Erythroblast (primary cell): Measurements from ENCODE around the gene ZNF474.

Experiments used
- DNase-seq, 2 experiments: peaks; one replicate each; lab custom pipeline; 2025; lab: John Stamatoyannopoulos, UW
- GATA1 ChIP-seq: IDR thresholded peaks from 2 replicates; pipeline ENCODE4 v1.6.1; 2011; ENCODE audit warnings: low read depth, mild to moderate bottlenecking, control low read depth, low read length, moderate library complexity
- POLR2A ChIP-seq: IDR thresholded peaks from 2 replicates; pipeline ENCODE4 v1.6.1; 2011; ENCODE audit warnings: mild to moderate bottlenecking, low read length

ZNF474 gene

DNA sequence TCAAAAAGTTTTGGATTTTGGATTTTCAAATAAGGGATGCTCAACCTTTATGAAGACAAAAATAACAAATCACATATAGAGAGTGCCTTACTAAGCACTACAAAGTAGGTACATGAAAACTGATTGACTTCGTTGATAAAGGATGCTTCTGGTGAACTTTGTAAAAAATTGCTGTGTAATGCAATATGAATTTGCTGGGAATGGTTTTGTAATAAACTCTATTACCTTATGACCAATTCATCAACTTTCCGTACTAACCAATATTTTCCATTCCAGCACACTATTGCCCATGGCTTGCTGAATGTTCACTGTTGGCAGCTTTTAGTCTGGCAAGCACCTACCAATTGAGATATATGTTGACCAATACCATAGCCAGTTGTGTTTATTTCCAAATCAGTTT is 23.4 kb upstream of the ZNF474 start:
- TF ChIP-seq POLR2A, result no peak
- no peak for TF ChIP-seq GATA1
- no peak for DNase-seq

DNA sequence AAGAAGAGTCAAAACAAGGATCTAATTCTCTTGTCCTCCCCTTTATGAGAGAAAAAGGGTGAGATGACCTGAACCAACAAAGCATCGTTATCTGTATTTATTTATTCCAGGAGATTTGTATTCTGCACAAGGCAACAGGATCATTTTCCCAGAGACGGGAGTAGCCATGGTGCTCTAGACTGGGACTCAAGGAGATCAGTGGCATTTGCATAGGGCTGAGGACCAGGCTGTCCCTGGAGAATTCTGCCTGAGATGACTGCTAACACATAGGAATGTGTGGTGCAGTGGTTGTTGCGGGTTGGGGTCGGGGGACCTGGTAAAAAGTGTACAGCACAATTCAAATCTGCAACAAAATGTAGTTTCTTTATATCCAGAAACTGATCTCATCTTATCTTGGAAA is 22.3 kb upstream of the ZNF474 start:
- TF ChIP-seq GATA1 (no peak), POLR2A (no peak)
- DNase-seq, result no peak

DNA sequence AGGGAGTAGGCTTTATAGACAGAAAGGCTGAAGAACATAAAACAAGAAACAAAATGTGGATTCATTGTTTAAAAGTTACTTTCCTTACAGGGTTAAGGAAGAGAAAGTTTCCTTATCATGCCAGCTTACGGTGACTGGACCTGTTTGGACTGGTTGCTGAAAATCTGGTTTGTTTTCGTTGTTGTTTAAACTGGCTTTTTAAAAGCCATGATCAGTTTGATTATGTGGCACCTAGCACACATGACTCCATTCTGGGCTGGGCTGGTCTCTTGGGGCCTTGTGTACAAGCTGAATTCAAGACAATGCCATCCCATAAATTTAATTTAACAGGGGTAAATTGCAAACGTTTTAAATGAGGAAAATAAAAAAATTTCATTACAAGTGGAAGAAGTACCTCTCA is 18.4 kb upstream of the ZNF474 start:
- DNase-seq, result no peak
- TF ChIP-seq GATA1 (no peak), POLR2A (no peak)

- DNase-seq, result no peak
- TF ChIP-seq POLR2A, result no peak
These were observed 17.9 kb upstream of the ZNF474 start for GRCh38 chr5:122111460-122111859.

GRCh38 chr5:122112063-122112462 is 17.3 kb upstream of the ZNF474 start:
- TF ChIP-seq POLR2A (no peak), GATA1 (no peak)
- DNase-seq, result peak; percentile 11 to 17

- DNase-seq, result peak; percentile 91 to 97
- TF ChIP-seq GATA1 (peak; percentile 68), POLR2A (peak; percentile 65)
These were observed 16.4 kb upstream of the ZNF474 start for GRCh38 chr5:122112733-122113558.

GRCh38 chr5:122114501-122114900 is 14.8 kb upstream of the ZNF474 start:
- no peak for TF ChIP-seq GATA1
- no peak for TF ChIP-seq POLR2A
- no peak for DNase-seq

DNA sequence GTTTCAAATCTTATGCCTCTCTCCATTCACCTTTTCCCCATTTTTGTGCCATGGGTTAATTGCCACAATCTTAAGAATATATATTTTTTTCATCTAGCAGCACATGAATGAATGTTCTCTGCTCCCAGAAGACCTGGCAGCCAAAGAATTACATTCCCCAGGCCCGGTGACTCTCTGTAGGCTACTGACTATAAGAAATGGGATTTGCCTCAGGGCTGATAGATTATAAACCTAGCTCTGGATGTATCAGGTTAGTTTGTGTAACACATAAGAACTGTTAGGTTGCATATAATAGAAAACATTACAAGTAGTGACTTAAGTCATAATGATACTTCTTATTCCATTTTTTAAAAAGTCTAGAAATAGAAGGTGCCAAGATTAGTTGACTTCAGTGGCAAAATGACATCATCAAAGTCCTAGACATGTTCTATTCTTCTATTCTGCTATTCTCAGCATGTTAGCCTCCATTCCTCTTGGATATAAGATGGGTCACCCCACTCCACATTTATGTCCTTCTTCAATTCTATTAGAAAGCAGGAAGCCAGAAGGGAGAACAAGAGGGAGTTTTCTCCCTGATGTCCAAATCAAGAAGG is 10.9 kb upstream of the ZNF474 start:
- TF ChIP-seq POLR2A (no peak), GATA1 (no peak)
- DNase-seq, result no peak

GRCh38 chr5:122119205-122119604 is 10.1 kb upstream of the ZNF474 start:
- TF ChIP-seq GATA1, result no peak
- TF ChIP-seq POLR2A, result no peak
- DNase-seq, result no peak

GRCh38 chr5:122120493-122120892 is 8.9 kb upstream of the ZNF474 start:
- no peak for TF ChIP-seq GATA1
- TF ChIP-seq POLR2A, result no peak

GRCh38 chr5:122120957-122121356 is 8.4 kb upstream of the ZNF474 start:
- no peak for DNase-seq
- TF ChIP-seq POLR2A (no peak), GATA1 (no peak)

More at GRCh38 chr5:122120493-122120892, 8.9 kb upstream of the ZNF474 start:
- no peak for DNase-seq

DNA sequence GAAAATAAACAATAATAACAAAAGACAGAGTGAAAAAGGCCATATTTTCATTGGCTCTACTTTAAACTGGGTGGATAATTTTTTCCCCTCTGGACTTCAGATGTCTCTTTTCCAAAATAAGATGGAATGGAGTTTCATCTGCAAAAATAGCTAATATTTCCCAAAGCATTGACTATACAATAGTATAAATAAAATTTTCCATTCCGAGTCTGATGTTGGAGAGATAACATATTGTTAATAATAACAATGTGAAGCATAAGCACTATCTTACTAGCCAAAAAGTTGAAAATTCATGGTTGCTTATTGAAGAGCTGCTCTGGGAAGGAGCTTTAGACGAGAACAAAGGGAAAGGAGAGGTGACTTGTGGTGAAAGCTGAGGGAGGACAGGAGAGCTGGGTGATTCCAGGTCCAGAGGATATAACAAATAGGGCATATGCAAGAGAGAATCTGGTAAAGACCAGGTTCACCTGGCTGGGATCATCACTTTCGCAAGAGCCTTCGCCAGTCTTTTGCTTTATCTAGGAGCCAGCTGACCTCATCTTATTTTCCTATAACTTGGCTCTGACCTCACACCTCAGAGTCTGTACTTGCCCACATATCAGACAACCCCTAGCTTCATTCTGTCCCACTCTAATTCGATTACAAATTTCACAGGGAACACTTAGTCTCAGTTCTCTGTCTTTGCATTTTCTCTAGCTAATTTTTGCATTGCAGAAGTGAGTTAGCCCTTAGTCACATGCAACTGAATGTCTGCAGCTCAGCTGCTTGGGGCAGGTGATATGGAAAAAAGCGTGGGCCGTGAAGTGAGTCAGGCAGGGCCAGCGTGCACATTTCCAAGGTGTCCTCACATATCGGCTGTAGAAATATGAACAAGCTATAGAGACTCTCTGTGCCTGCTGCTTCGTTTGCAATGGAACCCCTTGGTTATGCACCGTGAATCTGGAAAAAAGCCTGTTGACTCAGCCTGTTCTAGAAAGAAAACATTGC is 7.6 kb upstream of the ZNF474 start:
- no peak for TF ChIP-seq POLR2A
- TF ChIP-seq GATA1, result no peak
- DNase-seq, result no peak

DNA sequence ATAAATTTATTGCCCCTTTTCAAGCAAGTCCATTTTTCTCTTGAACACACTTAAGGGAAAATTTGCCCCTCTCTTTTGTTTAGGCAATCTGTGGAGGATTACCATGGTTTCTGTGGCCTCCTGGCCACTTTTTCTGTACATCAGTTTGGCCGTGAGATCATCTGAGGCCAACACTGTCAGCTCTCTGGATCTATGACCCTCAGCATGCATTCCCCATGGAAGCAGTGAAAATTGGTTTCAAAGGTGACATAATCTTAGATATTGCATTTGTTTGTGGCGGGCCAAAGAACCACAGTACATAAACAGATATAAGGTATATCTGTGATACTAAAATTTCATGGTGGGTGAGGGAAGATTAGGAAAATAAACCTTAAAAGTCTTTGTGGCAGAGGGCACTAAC is 4.6 kb upstream of the ZNF474 start:
- TF ChIP-seq GATA1, result no peak
- TF ChIP-seq POLR2A, result no peak
- DNase-seq, result no peak
